ENCODE measurements around the gene SEC14L1.
"Not testable (repeated sequence)": the region's sequence is repeated elsewhere in the genome, so short reads cannot be mapped to it uniquely, and the experiment has no call there.

SEC14L1 gene

DNA sequence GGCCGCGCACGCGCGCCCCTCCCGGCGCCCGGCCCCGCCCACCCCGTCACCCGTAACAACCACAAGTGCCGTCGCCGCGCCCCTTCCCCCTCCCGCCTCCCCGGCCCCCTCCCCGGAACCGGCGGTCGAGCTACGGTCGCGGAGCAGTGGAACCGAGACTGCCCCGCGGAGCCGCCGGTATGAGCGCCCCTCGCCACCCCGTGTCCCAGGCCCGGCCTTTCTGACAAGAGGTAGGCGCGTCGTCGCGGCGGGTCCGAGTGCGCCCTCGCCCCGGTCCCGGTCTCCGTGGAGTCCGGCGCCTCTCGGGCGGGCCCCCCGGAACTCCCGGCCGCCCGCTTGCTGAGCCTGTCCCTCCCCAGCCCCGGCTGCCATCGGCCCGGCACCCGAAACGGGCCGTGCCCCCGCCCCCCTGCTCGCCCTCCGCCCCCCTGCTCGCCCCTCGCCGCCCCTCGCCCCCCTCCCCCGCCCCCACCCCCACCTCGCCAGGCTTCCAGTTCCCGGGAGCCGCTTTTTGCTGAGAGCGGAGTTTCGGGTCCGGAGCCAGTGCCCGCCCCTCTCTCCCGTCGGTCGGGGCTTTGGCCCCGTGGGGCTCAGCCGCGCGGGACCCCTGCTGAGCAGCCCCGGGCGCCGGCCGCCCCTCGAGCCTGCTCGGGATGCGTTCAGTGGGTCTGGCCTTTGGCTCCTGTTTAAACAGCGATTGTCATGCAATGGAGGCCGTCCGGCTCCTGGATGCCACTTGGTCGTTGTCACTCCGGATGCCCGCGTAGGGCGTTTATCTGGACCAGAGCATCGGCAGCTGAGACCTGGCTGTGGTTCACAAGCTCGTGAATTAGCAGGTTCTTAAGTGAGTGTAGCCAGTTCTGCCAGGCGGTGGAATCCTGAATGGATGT is at the start of gene SEC14L1:
SEC14L1 (plus strand) TSS at position 92 of the 890 bp plus-strand sequence. CDS start 2,628 bp downstream, outside the sequence.
- DNase-seq = no peak

DNA sequence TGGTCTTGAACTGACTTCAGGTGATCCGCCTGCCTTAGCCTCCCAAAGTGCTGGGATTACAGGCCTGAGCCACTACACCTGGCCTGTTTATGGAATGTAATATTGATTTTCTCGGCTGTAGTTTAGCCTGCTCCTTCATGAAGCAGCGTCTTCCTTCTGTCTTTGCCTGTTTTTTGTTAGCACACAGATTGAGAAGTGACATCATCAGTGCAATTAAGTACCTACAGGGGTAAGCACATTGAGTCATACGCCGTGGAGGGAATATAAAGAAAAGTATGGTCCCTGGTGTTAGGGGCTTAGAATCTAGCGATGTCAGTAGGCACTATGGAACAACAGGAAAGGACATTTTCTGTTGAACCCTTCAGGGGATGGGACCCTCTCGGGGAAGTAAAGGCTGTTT is 48.7 kb upstream of the SEC14L1 start:
- no peak for DNase-seq

DNA sequence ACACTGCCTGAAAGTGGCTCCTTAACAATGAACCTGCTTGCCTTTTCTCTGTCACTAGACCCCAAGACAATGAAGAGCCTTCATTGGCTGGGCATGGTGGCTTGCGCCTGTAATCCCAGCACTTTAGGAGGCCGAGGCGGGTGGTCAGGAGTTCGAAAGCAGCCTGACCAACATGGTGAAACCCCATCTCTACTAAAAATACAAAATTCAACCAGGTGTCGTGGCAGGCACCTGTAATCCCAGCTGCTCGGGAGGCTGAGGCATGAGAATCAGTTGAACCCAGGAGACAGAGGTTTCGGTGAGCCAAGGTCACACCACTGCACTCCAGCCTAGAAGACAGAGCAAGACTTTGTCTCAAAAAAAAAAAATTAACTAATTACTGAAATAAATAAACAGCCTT is 45.3 kb upstream of the SEC14L1 start:
- DNase-seq = no peak

DNA sequence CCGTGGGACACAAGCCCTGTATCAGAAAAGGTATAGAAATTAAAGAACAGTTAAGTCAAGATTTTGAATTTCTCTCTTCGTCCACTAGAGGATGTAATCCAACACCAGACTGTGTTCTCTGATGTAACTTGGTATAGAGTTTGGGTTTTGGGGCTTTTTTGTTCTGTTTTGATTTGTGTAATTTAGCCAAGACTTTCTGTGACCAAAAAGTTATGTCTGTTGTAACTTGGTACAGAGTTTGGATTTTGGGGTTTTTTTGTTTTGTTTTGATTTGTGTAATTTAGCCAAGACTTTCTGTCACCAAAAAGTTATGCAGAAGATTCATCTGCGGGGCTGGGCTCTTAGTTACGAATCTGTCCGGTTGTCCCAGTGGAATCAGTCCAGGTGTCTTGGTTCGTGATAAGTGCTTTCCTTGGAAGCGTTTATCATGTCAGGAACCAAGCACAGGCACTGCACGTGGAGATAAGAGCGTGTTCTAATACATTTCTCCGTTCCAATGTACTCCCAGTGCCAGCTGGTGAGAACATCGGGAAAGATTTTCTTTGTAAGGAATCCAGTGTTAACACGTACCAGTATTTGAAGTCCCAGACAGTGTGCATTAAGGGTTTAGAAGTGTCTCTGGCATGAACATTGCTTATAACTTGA is 44.1 kb upstream of the SEC14L1 start:
- peak; percentile 3 for DNase-seq

DNA sequence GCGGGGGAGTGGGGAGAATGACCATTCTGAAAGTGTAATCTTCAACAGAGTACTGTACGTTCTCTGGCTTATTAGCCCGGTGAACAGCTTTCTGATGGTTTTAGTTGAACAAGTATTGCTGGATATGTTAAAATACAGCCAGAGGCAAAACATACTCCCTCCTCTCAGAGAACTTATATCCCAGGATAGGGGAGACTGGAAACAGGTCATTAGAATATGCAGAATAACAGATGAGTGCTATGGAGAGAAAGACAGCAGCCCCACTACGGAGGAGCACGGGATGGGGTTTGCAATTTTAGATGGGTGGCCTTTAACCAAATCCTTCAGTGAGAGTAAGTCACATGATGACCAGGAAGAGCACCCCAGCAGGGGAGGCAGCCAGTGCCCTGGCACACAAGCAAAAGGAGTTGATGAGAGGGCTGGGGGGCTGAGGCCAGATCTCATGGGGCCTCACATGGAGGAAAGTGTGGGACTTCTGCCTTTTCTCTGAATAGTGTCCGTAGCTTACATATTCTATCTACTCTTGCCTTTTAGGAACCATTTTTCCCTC is 43.1 kb upstream of the SEC14L1 start:
- DNase-seq = no peak

DNA sequence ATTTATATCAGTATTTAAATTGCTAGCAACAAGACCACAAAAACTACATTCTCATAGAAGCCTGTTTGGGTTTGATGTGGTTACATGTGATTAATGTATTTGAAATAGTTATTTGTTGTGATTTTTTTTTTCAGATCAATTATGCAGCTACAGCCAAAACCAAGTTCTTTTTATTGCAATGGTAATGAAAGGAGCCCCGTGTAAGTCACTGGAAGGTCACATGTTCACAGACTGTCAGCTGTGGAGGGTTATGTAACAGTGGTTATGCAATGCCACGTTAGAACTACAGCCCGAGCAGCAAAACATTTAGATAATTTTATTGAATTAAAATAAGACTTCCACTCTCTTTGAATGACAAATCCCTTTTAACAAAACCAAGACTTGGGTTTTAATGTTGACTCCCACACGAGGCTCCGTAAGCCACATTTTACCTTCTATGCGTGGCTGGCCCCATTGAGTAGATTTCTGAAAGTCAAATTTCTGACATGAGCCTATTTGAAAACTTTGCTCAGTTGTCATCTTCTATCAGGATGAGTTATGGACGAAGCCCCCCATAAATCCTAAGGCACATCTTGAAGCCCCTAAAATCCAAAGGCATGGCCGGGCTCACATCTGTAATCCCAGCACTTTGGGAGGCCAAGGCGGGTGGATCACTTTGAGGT is 41.8 kb upstream of the SEC14L1 start:
- no peak for DNase-seq

DNA sequence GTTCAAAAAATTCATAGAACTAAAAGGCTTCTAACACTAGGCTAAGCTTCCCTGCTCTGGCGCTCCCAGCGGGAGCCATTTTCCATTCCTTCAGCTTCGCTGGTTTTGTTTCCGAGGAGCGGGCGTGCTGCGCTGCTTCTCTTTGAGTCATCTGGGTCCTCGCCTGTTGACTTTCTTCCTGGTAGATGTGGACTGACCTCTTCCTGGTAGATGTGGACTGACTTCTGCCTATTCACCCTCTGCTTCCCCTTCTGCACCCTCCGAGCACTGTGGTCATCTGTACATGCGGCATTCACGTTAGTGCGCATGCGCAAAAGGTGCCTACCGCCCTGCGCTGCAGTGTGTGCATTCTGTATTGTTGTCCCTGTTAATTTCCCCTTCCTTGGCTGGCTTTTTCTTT is 40.8 kb upstream of the SEC14L1 start:
- DNase-seq = no peak

DNA sequence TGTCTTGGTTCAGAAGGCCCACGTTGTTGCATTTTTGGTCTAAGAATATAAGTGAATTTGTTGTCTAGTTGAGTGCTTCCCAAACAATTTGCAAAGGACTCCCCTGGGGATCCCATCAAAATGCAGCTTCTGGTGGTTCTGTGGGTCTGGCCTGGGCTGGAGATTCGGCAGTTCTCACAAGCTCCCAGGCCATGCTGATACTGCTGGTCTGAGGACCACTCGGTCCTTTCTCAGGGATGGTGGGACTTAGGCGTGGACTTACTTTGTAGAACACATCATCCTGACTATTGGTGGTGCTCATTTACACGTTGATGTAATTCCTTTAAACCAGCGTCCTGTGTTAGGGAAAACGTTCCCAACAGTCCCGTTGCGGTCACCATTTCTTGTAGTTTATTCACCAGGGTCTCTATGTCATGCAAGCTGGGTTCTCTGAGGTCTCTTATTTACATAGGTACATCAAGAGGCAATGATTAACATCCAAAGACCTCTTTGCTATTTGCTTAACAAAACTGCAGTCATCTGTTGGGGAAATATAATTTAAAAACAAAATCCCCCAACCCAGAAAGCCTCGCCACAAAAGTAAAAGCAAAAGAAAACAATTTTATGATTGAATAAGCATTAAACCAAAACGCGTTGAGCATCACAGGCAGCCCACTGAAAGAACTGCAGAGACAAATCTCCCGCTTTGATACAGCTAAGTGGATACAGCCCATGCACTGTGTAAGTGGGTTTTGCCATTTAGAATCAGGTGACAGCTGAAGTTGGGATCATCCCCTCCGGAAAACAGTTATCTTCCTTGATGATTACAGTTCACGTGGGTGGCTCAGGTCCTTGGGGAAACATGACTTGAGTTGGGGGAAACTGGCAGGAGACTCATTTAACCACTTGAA is 39.0 kb upstream of the SEC14L1 start:
- no peak for DNase-seq

DNA sequence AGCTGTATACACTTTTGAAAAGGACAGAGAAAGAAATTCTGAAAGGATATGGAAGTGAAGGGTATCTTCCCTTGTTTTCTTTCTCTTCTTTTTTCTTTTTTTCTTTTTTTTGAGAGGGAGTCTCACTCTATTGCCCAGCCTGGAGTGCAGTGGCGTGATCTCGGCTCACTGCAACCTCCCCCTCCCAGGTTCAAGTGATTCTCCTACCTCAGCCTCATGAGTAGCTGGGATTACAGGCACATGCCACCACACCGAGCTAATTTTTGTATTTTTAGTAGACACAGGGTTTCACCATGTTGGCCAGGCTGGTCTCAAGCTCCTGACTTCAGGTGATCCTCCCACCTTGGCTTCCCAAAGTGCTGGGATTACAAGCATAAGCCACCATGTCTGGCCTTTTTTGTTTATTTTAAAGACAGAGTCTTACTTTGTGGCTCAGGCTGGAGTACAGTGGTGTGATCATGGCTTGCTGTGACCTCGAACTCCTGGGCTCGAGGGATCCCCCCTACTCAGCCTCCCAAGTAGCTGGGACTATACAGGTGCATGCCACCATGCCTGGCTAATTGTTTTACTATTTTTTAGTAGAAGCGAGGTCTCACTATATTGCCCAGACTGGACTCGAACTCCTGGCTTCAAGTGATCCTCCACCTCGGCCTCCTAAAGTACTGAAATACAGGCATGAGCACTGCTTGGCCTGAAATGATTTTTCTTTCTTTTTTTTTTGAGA is 38.2 kb upstream of the SEC14L1 start:
- DNase-seq = not testable (repeated sequence)

DNA sequence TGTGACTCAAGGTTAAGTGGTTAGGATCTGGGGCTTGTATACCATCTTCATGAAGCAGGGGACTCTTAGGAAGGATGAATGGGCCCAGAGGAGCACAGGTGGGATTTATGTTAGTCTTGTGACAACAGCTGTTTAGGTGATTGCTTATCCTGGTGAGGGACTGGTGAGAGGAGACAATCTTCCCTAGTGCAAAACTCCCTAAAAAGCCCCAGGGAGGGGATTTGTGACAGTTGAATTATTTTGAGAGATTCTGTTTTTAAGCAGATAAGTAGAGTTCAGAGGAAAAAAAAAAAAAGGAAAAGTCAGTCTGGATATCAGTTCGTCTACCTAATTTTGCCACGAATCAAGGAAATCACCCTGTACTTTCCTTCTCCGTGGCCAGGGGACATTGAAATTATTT is 35.1 kb upstream of the SEC14L1 start:
- no peak for DNase-seq

DNA sequence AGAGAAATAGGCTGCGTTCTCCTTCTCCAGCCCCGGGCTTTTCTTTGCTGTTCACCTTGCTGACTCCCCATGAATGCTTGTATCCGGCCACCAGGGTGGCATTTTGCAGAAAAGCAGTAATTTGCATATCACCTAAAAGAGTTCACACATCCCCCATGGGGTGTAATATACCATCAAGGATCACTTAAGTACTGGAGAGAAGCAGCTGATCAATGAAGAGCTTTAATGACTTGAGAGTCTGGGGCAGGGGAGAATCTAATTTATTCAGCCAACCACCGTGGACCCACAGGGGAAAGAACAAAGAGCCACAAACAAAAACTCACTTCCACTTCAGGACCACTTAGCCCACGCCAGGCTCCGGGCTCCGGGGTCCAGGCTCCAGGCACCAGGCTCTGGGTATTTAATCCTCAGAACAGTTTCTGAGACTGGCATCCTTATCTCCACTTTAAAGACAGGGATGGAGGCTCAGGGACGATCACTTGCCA is 33.9 kb upstream of the SEC14L1 start:
- DNase-seq = no peak

DNA sequence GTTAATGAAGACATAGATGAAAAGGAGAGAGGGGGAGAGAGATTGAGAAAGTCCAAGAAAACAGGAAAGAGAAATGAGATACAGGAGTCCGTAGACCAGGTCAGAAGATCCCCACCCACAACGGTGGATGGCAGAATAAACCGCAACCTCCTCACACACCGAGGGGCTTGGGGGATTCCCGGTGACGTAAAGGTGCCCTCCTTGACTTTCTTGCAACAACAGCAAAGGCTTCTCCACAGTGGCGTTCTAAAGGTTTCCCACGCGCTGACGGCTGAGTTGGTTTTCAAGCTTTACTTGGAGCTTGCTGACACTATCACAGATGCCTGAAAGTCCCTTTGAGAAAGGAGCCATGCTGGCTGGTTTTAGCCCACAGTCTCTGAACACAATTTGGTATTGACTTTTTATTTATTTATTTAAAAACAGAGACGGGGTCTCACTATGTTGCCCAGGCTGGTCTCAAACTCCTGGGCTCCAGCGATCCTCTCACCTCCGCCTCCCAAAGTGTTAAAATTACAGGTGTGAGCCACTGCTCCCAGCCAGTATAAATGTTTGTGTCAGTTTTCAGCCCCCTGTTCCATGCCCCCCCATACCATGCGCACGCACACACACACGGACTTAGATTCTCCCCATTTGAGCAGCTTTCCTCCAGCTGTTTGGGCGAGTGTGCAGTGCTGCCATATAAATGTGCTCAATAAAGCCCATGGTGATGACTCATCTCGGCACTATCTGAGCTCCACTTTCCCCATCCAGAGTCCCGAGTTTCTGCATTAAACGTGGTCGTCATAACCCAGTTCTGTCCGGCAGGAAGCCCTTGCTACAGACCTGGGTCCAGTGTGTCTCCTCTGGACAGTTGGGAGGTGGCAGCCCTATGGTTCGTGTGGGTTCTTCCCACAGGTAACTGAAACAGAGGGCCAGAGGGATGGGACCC is 33.0 kb upstream of the SEC14L1 start:
- DNase-seq = no peak

DNA sequence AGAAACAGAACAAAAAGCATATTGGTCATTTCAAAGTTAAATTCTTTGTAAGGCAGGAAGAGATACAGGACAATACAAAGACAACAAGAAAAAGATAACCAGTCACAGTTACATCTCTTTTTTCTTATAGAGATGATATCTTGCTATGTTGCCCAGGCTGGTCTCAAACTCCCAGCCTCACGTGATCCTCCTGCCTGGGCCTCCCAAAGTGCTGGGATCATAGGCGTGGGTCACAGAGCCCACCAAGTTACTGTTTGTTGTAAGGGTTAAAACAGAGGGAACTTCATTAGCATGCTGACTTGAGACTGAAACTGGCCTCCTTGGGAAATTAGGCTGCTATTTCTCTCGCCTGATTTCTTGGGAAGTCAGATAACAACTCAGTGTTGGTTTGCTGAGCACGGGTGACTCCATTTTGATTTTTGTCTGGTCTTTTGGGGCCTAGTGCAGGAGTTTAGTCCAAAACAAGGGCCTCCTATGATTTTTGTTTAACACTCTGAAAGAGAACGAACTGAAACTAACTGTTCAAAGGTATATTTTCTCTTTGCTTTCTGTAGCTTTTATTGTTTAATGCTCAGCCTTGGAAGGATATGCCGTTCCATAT is 31.5 kb upstream of the SEC14L1 start:
- DNase-seq = no peak

DNA sequence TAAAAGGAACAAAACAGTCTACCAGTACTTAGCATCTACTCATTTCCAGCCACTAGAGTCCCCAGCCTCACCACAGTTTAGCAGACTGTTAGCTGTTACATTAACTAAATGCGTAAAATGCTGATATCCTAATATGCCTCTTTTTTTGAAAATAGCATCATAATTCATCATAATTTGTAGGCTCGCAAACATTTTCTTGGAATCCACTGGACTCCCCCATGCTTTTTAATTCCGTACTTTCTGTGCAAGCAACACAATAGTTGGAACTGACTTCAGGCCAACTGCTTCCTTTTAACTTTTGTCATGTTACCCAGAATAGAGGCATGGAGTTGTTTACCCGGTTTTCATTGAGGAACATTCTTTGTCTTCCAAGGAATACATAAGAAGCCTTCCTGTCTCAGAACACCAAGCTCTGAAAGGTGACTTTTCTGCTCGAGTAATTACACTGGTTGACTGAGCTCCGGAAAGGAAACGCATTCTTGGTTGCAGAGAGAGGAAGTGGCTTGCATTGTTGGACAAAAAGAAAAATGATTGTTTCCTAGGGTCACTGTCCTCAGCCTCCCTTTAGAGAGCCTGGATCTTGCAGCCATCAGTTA is 30.9 kb upstream of the SEC14L1 start:
- no peak for DNase-seq

DNA sequence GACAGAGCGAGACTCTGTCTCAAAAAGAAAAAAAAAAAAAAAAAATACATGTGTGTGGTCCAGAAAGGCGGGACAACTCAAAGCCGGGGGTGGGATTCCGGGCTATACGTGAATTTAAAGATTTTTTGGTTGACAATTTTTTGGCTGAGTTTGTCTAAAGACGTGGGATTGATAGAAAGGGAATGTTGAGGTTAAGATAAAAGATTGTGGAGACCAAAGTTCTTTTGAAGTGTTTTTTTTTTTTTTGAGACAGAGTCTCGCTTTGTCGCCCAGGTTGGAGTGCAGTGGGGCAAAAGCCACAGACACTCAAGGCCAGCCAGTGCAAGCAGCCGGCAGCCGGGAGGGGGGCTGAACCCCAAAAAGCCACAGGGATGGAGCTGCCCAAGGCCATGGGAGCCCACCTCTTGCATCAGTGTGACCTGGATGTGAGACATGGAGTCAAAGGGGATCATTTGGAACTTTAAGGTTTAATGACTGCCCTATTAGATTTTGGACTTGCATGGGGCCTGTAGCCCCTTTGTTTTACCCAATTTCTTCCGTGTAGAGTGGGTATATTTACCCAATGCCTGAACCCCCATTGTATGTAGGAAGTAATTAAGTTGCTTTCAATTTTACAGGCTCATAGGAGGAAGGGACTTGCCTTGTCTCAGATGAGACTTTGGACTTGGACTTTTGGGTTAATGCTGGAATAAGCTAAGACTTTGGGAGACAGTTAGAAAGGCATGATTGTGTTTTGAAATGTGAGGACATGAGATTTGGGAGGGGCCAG is 29.4 kb upstream of the SEC14L1 start:
- DNase-seq = not testable (repeated sequence)

DNA sequence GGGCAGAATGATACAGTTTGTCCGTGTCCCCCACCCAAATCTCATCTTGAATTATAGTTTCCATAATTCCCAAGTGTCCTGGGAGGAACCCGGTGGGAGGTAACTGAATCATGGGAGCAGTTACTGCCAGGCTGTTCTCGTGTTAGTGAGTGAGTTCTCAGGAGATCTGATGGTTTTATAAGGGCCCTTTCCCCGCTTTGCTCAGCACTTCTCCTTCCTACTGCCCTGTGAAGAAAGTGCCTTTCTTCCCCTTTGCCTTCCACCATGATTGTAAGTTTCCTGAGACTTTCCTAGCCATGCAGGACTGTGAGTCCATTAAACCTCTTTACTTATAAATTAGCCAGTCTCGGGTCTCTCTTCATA is 28.9 kb upstream of the SEC14L1 start:
- no peak for DNase-seq

DNA sequence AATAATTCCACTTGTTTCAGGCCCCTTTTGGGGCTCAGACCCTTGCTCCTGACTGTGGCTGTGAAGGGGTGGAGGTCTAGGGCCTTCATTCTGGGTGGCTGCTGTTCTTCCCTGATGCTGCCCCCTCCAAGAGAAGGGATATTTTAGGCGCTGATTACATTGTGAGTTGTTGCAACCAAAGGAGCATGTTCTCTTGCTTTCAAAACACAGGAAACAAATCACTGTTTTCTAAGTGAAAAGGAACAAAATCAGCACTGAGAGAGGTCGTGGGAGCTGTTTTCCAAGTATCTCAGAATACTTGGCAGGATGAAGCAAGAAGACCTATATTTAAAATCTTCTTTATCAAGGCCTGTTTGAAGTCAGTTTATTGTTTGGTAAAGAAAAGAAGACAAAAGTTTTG is 25.3 kb upstream of the SEC14L1 start:
- no peak for DNase-seq

DNA sequence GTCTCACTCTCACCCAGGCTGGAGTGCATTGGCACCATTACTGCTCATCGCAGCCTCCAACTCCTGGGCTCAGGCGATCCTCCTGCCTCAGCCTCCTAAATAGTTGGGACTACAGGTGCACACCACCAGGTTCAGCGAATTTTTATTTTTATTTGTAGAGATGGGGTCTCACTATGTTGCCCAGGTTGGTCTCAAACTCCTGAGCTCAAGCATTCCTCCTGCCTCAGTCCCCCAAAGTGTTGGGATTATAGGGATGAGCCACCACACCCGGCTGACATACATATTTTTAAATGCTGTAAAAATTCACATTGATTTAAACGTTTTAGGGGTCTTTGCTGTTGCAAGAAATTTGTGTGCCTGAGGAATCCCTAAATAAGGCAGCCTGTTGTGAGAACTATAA is 24.8 kb upstream of the SEC14L1 start:
- DNase-seq = no peak

DNA sequence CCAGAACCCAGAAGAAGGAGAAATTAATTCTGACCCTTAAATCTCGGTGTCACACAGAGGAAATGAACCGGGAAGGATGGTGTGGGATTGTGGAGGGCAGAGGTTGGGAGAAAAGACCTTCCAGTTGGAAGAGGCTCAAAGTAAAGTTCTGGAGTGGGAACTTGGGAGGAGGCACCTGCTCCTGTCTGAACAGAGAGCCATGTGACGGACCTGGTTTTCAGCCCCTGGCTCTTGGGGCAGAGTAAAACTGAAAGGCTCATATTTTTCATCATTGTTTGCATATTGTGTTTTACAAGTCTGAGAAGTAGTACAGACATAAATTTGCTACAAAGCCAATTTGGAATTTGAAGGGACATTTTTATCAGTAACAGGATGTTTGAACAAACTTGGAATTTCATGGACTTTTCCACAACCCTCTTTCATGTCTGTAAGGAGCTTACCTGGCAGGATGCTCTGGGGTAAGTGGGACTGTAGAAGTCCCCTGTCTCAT is 24.4 kb upstream of the SEC14L1 start:
- no peak for DNase-seq
